Endothelial cell (in vitro differentiated cells): ENCODE measurements around the gene PALM3. TPM values are rescaled to one million over a fixed set of nuclear protein-coding genes. Genes with fewer than 3 reads are reported as not detected.
"Not testable (repeated sequence)": the region's sequence is repeated elsewhere in the genome, so short reads cannot be mapped to it uniquely, and the experiment has no call there.

Experiments used
- DNase-seq: peaks from one replicate; pipeline ENCODE4 v3.0.0; 2021; ENCODE audit warnings: low spot score
- H3K27ac Mint-ChIP-seq: one replicate; pipeline ENCODE4 v1.8.0; 2021; ENCODE audit warnings: mixed read lengths, inconsistent platforms; ENCODE audit not compliant: unreplicated experiment
- H3K27me3 Mint-ChIP-seq: one replicate; pipeline ENCODE4 v1.8.0; 2021; ENCODE audit warnings: mild to moderate bottlenecking, moderate library complexity, mixed read lengths, inconsistent platforms; ENCODE audit not compliant: unreplicated experiment
- H3K36me3 Mint-ChIP-seq: one replicate; pipeline ENCODE4 v1.8.0; 2021; ENCODE audit warnings: mild to moderate bottlenecking, low read depth, mixed read lengths, inconsistent platforms; ENCODE audit not compliant: unreplicated experiment
- H3K4me1 Mint-ChIP-seq: one replicate; pipeline ENCODE4 v1.8.0; 2021; ENCODE audit warnings: mild to moderate bottlenecking, mixed read lengths, inconsistent platforms; ENCODE audit not compliant: unreplicated experiment
- H3K4me3 Mint-ChIP-seq: one replicate; pipeline ENCODE4 v1.8.0; 2021; ENCODE audit warnings: mild to moderate bottlenecking, mixed read lengths, inconsistent platforms; ENCODE audit not compliant: unreplicated experiment
- H3K9me3 Mint-ChIP-seq: one replicate; pipeline ENCODE4 v1.8.0; 2021; ENCODE audit warnings: mixed read lengths, inconsistent platforms; ENCODE audit not compliant: unreplicated experiment
- total RNA-seq: library from RNA; stranded (reverse); fragmentation: NEBNext Ultra II Directional; extraction: Animal tissue kit (Norgen Biotek cat#: 25700); gene quantifications from one replicate; pipeline ENCODE4 v1.2.1, GENCODE V29; 2021; ENCODE audit not compliant: unreplicated experiment
- TF ChIP-seq, protein P1 (sequence below): fragments of 200-600 bp; sonication (generic); IDR thresholded peaks from one replicate; pipeline ENCODE4 v1.5.0; 2021; ENCODE audit warnings: antibody characterized with exemption; ENCODE audit not compliant: unreplicated experiment

Gene PALM3
- total RNA-seq, 1 donor from 2014 or later: 0.90 TPM

DNA sequence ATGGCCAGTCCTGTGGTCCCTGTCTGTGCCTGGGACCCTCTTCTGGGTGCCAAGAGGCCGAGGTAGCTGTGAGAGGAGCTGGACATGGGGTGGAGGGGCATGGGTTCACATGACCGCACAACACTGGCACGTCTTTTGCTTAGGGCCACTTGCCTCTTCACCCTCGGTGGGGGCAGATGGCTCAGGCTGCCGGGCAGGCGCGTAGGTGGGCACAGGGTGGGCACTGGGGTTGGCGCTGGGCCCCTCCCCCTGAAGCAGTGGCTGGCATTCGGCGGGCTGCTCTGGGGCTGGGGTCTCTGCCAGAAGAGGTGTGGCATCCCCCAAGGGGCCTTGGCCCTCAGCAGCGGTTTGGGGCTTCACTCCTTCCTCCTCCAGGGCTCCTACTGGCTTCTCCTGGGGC, 8.4 kb downstream of the PALM3 start:
- H3K36me3 Mint-ChIP-seq: peaks cover 4% of the 10 kb centered on the region
- DNase-seq: no peak
- no peaks in the 10 kb centered on the region for H3K9me3 Mint-ChIP-seq
- H3K4me3 Mint-ChIP-seq: no peak overlapping the region
- H3K4me1 Mint-ChIP-seq: peaks cover 4% of the 10 kb centered on the region
- H3K27me3 Mint-ChIP-seq: peaks cover 8% of the 10 kb centered on the region
- H3K27ac Mint-ChIP-seq: no peak overlapping the region
- TF ChIP-seq, protein P1, sequence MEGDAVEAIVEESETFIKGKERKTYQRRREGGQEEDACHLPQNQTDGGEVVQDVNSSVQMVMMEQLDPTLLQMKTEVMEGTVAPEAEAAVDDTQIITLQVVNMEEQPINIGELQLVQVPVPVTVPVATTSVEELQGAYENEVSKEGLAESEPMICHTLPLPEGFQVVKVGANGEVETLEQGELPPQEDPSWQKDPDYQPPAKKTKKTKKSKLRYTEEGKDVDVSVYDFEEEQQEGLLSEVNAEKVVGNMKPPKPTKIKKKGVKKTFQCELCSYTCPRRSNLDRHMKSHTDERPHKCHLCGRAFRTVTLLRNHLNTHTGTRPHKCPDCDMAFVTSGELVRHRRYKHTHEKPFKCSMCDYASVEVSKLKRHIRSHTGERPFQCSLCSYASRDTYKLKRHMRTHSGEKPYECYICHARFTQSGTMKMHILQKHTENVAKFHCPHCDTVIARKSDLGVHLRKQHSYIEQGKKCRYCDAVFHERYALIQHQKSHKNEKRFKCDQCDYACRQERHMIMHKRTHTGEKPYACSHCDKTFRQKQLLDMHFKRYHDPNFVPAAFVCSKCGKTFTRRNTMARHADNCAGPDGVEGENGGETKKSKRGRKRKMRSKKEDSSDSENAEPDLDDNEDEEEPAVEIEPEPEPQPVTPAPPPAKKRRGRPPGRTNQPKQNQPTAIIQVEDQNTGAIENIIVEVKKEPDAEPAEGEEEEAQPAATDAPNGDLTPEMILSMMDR: no peak

DNA sequence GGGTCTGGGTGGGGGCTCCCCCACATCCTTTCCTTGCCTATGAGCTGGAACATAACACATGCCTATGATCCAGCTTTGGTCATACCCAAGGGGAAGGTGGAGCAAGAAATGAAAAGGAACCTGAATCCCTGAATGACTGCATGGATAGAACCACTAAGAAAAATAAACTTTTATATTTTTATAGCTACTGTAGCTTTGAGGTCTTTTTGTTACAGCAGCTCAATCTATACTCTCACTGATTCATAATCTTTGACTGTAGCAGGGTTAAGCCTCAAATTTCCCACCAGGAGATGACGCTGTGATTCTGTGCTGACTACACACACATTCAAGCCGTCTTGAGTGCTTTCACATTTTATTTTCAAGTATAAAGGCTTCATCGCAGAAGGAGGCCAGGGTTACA, 8.8 kb downstream of the PALM3 start:
- peaks cover 7% of the 10 kb centered on the region for H3K27me3 Mint-ChIP-seq
- H3K36me3 Mint-ChIP-seq: peaks cover 4% of the 10 kb centered on the region
- no peaks in the 10 kb centered on the region for H3K4me1 Mint-ChIP-seq
- H3K4me3 Mint-ChIP-seq: no peak overlapping the region
- TF ChIP-seq, protein P1: no peak
- DNase-seq: no peak
- H3K27ac Mint-ChIP-seq: no peak overlapping the region
- H3K9me3 Mint-ChIP-seq: no peaks in the 10 kb centered on the region

DNA sequence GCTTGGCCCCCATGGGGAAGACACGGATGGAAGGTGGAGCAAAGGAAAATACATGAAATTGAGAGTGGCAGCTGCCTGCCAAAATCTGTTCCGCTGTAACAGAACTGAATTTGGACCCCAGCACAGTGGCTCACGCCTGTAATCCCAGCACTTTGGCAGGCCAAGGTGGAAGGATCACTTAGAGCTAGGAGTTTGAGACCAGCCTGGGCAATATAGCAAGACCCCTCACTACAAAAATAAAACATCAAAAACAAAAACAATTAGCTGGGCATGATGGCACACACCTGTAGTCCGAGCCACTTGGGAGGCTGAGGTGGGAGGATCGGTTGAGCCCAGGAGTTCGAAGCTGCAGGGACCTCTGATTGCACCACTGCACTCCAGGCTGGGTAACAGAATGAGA, 9.4 kb downstream of the PALM3 start:
- no peak for DNase-seq
- H3K27me3 Mint-ChIP-seq: peaks cover 7% of the 10 kb centered on the region
- H3K4me1 Mint-ChIP-seq: no peaks in the 10 kb centered on the region
- no peak overlapping the region for H3K27ac Mint-ChIP-seq
- no peaks in the 10 kb centered on the region for H3K9me3 Mint-ChIP-seq
- TF ChIP-seq, protein P1: no peak
- no peak overlapping the region for H3K4me3 Mint-ChIP-seq
- peaks cover 4% of the 10 kb centered on the region for H3K36me3 Mint-ChIP-seq

DNA sequence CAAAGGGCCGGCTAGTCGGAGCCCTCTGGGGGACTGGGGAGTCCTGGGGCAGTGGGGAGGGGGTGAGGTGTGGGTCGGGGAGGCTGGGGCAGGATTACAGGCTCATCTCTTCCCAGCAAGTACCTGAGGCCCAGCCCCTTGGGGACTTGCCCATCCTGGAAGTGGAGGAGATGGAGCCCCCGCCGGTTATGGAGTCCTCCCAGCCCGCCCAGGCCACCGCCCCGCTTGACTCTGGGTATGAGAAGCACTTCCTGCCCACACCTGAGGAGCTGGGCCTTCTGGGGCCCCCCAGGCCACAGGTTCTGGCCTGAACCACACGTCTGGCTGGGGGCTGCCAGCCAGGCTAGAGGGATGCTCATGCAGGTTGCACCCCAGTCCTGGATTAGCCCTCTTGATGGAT, 9.9 kb downstream of the PALM3 start:
- no peak overlapping the region for H3K27ac Mint-ChIP-seq
- DNase-seq: no peak
- no peaks in the 10 kb centered on the region for H3K4me1 Mint-ChIP-seq
- H3K27me3 Mint-ChIP-seq: peaks cover 6% of the 10 kb centered on the region
- H3K9me3 Mint-ChIP-seq: no peaks in the 10 kb centered on the region
- peaks cover 4% of the 10 kb centered on the region for H3K36me3 Mint-ChIP-seq
- no peak overlapping the region for H3K4me3 Mint-ChIP-seq
- TF ChIP-seq, protein P1: no peak

DNA sequence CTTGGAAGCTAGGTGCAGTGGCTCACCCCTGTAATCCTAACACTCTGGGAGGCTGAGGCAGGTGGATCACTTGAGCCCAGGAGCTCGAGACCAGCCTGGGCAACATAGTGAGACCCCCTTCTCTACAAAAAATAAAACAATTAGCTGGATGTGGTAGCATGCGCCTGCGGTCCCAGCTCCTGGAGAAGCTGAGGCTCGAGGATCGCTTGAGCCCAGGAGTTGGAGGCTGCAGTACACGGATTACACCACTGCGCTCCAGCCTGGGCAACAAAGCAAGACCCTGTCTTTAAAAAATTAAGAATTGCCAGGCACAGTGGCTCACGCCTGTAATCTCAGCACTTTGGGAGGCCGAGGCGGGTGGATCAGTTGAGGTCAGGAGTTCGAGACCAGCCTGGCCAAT, 10.9 kb downstream of the PALM3 start:
- not testable (repeated sequence) for H3K27ac Mint-ChIP-seq, H3K27me3 Mint-ChIP-seq, DNase-seq, H3K4me1 Mint-ChIP-seq, H3K4me3 Mint-ChIP-seq, H3K9me3 Mint-ChIP-seq, H3K36me3 Mint-ChIP-seq
- TF ChIP-seq, protein P1: peak; percentile 12
